ENCODE results near the gene MFAP4.
"Not testable (repeated sequence)": the region's sequence is repeated elsewhere in the genome, so short reads cannot be mapped to it uniquely, and the experiment has no call there.

Gene MFAP4

DNA sequence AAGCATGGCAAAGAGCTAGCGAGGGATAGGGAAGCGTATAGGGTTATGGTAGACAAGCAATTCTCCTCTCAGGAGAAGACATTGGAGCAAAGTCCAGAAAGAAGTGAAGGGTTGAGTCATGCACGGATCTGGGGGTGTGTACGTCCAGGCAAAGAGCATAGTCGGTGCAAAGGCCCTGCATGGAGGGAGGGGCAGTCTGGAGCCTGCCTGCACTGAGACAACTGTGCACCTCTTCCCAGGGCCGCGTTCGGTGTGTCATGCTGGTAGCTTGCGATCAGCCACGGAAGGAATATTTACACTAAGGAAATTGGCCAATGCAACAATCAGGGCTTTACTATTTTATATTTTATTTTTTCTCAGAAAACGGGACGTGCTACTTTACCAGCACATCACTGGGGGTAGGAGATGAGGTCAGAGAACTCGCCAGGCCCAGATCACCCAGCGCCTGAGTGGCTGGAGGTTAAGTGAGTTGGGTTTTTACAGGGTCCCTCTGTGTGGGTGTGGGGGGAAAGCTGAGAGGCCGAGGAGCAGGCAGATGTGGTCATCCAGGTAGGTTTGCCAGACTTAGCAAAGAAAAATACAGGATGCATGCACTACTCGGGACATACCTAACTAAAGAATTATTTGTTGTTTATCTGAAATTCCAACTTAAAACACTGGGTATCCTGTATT lies 17.7 kb downstream of the MFAP4 start:
- no peak for DNase-seq

DNA sequence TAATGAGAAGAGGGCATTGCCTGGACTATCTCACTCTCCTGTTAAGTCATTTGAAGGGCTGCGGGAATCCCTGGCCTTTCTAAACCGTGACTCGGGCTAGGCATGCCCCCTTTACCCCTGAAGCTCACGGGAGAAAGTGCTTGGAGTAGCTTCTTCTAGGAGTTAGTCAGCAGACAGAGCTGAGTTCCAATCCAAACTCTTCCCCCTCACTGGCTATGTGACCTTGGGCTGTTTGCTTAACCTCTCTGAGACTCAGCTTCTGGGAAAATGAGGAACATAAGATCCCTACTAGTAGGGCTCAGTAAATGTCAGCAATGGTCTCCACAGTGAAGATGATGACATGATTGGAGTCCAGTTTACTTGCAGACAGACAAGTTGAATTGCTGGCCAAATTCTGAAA lies 18.8 kb downstream of the MFAP4 start:
- DNase-seq: no peak

DNA sequence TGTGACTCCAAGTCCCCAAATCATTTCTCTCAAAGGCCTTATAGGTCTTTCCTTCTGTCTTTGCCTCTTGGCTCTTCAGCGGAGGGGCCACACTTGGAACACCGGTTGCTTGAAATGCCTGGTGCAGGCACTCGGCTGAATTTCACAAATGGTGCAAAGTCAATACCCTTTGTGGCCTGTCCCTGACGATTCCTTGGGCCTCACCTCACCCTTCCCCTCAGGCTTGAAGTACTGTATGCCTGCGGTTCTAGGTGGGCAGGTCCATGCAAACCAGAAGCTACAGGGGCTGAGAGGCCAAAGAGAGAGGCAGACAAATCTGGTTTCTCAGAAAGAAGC lies 20.4 kb downstream of the MFAP4 start:
- DNase-seq: no peak

DNA sequence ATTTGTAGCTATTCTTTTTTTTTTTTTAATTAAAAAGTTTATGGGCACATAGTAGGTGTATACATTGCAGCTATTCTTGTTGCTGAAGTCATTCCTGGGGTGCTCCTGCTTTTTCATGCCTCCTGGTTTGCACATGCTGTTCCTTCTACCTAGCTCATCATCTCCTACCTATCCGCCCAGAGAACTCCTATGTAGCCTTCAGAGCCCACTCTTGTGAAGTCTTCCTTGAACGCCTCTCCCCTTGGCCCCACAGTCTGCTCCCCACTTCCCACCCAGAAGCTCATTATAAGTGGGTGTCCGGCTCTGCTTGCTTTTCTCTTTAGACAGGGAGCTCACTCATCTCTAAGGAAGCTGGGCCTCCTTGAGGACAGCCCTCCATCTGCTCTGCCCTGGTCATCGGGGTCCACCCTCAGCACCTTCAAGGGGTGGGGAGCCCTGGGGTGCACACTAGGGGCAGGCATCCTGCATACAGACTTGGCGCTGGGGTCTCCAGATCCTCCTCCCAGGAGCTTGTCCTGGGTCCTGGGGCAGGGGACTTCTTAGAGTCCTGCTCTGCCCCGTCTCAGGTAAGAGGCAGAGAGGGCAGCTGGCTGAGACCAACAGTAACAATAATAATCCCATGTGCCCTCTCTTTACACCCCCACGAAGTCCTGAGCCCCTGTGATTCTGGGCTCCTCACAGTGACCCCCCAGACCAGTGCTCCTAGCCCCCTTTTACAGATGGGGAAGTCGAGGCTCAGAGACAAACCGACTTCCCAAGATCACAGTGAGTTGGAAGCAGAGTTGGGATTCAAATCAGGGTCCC lies 21.0 kb downstream of the MFAP4 start:
- DNase-seq: no peak

DNA sequence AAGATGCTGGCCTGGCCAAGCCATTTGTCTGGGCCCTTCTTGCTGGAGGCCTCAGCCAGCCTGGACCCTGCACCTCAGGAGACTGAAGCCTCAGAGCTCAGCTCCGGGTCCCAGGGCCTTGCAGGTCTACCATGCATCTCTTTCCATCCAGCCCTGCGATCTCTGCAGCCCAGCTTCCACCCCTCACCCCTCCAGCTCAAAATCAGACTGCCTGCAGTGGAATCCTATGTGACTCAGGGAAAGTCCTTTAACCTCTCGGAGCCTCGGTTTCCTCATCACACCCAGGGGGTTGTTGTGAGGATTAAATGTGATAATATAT lies 21.5 kb downstream of the MFAP4 start:
- no peak for DNase-seq

DNA sequence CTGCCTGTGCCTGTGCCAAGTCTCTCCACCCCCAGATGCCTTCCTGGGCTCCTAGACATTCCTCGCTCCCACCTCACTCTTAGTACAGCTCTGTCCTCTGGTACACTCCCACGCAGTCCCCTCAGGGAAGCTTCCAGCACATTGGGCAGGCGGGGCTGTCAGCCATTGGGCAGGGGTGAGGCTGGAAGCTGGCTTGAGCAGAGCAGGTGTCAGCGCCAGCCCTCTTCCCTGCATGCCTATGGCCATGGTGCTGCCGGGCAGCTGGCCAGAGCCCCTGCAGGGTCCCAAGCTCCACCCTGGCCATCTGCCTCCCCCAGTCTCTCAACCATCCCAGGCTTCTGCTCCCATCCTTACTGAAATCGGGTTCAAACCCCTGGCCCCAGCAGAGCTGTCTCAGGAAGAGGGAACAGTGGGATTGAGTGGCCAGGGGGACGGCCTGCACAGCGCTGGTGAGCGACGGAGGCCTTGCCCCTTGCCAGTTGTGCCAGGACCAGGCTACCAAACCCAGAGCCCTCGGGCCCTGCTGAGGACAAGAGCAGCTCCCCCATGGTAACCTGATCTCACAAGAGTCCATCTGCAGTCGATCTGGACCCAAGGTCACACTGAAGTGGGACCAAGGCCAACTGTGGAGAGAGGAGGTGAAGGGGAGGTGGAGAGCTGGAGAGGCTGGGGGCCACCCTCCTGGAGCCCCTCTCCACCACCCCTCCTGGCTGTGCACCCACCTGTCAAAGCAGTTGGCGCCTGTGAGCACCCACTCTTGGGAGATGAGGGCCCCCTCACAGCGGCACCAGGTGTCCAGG lies 22.1 kb downstream of the MFAP4 start:
- DNase-seq: no peak

DNA sequence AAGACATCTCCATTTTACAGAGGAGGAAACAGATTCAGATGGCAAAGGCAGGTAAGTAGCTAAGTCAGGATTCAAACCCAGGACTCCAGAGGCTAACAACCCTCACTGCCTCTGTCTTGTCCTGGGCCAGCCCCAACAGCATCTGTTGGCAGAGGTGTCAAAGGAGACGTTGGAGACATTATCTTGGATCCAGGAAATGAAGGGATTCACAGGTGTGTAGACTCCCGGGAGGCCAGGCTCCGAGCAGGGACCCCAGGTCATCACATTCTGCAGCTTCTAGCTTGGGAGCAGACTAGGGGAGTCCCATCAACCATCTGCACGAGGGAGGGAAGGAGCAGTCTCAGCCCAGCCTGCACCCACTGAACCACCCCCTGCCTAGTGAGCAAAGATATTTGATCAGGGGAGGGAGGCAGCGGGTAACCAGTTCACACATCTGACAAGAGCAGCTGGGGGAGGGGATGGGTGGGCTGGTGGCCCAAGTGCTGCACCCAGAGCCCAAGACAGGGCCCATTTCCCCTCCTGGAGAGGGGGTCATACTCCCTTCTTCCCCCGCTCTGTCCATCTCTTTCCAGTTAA lies 23.4 kb downstream of the MFAP4 start:
- DNase-seq: no peak

DNA sequence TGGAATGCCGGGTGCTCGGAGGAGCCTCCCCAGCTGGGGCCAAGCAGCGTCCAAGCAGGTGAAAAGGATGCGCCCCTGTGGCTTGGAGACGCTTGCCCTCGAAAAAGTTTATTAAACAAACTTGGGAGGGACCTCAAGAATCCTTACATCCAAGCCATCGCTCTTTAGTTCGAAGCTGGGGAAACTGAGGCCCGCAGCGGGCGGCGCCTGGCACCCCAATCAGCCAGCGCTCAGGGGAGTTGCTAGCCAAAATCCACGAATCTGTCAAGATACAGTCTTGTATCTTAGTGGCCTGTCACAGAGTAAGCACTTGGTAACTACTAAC lies 23.9 kb downstream of the MFAP4 start:
- no peak for DNase-seq

DNA sequence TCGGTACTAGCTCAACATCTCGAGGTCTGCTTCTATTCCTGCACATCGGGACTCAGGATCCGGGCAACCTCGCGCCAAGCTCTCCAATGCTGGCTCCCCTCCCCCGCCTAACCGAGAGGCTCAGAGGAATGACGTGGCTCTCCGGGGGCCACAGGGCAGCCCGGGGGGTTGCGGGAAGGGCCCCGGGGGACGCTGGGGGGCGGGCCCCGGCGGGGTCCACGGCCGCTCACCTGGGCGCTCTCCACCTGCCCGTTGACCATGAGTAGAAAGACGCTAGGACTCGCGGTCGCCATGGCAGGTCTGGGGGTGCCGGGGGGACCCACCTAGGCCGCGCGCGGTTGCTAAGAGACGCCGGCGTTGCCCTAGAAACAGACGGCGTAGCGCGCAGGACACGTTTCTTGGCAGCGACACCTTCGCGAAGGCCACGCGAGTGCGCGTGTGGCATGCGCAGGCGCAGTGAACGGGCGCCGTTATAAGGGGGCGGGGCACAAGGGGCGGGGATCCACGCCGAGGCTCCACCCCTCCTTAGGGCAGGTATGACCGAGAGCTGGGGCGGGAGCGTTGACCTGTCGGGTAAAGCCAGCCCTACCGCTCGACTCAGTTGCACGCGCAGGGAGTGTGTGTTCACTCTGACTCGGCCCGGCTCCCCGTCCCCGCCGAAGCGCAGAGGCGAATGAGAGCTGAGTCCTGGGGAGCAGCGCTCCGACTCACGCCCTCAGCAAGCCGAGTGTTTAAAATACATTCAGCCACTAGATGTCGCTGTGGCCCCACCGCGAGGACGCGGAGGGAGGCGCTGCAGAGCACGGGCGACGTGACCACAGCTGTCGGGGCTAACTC lies 24.5 kb downstream of the MFAP4 start, which contains the start of gene B9D1:
TSS of gene B9D1 (minus strand) at position 447 of the 837 bp plus-strand sequence. CDS start at position 293, 154 bp downstream.
- peak; percentile 56 for DNase-seq

DNA sequence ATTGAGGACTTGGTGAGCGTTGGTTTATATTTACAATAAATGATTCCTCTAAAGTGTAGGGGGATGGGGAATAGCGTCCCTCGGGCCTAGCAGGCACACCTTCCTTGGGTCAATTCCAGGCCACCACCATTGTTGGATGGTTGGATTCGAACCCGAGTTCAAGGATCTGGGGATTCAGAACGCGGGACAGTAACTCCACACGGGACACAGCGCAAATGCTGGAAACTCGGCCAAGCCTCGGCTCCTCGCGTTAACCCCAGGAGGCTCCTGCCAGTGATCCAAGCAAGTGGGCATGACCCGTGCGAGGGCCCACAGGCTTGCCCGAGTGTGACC lies 25.1 kb downstream of the MFAP4 start:
- no peak for DNase-seq

DNA sequence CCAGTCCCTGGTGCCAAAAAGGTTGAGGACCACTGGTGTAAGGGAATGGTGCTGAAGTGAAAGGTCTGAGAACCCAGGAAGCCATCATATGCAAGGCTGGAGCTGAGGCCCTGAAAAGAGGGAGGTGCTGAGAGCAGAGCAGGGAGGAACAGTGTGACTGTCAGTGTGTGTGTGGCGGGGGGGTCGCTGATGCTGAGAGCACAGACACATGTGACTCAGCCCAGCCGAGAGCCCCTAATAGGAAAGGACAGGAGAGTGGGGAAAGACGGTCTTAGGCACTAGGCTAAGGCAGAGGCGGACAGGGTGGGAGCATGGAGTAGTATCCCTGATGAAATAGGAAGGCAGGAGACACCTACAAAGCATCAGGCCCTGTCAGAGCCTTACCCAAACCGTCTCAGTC lies 25.7 kb downstream of the MFAP4 start:
- DNase-seq: no peak

DNA sequence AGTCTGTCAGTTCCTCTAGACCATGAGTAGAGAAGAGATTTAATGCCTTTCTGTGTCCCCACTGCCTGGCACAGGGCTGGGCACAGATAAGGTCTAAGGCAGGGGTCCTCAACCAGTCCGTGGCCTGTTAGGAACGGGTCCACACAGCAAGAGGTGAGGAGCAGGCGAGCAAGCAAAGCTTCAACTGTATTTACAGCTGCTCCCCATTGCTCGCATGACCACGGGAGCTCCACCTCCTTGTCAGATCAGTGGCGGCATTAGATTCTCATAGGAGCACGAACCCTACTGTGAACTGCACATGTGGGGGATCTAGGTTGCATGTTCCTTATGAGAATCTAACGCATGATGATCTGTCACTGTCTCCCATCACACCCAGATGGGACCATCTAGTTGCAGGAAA lies 26.2 kb downstream of the MFAP4 start:
- DNase-seq: no peak

DNA sequence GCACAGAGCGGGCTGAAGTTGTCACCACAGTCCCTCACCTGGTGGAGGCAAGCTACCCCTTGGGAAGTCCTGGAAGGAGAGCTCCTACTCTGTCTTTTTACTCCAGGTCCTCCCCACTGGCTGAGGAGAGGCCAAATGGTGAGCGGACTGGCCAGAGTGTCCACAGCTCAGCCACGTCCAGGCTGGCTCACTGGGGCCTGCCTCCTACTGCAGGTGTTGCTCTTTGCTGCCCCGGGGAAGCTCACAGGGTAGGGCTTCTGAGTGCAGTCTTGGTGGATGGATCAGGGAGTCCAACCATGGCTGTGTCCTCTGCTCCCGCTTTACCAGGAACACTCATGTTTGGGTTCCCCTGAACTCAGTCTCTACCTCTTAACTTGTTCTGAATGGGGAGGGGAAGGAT lies 27.1 kb downstream of the MFAP4 start:
- DNase-seq: no peak

DNA sequence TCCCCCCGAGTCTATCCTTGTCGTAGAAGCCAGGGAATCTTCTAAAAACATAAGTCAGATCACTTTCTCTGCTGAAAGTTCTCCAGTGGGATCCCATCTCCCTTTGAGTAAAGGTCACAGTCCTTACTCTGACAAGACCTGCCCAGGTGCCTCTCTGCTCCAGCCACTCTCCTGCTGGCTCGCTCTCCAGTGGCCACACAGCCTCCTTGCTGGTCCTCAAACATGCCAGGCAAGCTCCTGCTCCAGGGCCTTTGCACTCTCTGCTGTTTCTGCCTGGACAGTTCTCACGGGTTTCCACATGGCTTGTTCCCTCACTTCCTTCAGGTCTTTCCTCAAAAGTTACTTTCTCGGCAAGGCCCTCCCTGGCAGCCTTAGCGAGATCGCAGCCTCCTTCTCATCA lies 27.8 kb downstream of the MFAP4 start:
- no peak for DNase-seq

DNA sequence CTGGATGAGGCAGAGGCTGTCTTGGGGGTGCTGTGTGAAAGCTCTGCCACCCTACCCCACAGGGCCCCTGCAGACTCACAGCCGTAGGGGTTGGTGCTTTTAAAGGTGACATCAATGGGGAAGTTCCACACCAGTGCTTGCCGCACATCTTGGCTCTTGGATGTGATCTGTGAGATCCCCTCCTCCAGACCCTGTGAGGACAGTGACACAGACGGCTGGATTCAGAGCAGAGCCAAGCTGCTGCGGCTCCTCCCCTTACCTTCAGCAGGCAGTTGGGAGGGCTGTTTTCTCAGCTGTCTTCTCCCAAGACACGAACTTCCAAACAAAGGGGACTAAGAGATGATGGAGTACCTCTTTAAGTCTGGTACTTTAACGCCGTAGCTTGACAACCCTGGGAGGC lies 29.2 kb downstream of the MFAP4 start:
- DNase-seq: no peak

DNA sequence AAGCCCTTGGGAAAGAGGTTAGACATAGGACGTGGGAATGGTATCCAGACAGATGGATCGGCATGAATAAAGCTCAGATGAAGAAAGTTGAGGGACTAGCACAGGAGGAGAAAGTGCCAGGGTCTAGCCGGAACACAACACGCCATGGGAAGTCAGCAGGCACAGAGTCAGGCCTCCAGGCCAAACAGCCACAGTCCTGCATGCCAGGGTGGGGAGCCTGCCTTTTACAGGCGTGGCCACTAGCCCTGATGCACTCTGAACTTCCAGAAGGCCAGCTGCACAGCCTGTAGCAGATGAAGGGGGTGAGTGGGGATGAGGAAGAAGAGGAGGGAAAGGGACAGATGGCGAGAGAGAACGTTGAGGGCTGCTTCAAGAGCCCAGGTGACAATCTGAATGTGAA lies 29.6 kb downstream of the MFAP4 start:
- no peak for DNase-seq

DNA sequence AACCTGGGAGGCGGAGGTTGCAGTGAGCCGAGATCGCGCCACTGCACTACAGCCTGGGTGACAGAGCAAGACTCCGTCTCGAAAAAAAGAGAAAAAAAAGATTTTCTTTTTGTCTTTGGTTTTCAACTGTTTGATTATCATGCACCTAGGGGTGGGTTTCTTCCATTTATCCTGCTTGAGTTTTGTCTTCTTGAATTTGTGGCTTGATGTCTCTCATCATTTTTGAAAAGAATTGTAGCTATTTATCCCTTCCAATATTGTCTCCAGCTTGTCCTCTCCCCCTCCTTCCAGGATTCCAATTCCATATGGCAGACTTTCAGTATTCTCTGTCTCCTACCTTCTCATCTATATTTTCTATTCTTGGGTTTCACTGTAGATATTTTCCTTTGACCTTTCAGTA lies 32.2 kb downstream of the MFAP4 start:
- no peak for DNase-seq

DNA sequence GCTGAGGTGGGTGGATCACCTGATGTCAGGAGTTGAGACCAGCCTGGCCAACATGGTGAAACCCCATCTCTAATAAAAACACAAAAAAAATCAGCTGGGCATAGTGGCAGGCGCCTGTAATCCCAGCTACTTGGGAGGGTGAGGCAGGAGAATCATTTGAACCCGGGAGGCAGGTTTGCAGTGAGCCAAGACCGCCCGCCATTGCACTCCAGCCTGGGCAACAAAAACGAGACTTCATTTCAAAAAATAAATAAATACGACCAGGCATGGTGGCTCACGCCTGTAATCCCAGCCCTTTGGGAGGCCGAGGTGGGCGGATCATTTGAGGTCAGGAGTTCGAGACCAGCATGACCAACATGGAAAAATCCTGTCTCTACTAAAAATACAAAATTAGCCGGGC lies 33.6 kb downstream of the MFAP4 start:
- not testable (repeated sequence) for DNase-seq

DNA sequence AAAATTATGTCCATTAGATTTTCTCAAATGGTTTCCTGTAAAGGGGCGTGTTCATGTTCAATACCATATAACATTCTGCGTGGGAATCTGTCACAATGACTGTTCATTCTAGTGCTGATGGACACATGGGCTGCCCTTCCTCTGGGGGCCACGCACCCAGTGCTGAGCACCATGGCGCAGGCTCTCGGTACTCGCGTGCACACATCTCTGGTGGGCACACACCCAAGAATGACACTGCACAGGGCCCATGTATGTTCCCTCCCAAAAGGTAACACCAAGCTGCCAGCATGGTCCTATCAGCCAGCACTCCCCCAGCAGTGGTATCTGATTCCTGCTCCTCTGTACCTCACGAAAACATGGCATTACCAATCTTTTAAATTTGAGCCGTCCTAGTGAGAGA lies 38.2 kb downstream of the MFAP4 start:
- DNase-seq: no peak

DNA sequence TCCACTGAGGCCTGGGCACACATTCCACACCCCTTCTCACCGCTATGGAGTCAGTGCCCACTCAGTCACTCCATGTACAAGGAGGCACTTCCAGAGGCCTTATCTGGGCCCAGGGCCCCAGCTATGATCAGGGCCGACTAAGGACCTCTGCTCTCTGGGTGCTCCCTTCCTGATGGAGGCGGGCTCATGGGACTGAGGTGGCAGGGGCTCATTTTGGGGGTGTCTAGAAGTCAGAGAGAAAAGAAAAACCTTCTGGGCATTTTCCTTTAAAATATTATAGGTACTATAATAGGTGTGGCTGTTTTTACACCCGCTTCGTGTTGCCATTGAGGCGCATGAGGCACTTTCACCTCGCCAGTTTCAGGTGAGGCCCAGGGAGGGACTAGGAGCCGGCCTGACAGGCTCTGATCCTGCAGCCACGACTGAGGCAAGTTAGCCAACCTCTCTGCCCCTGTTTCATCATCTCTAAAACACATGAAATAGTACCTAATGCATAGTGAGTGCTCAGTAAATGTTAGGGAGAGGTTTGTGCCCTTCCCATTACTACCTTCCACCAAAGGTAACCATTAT lies 38.8 kb downstream of the MFAP4 start:
- DNase-seq: no peak

DNA sequence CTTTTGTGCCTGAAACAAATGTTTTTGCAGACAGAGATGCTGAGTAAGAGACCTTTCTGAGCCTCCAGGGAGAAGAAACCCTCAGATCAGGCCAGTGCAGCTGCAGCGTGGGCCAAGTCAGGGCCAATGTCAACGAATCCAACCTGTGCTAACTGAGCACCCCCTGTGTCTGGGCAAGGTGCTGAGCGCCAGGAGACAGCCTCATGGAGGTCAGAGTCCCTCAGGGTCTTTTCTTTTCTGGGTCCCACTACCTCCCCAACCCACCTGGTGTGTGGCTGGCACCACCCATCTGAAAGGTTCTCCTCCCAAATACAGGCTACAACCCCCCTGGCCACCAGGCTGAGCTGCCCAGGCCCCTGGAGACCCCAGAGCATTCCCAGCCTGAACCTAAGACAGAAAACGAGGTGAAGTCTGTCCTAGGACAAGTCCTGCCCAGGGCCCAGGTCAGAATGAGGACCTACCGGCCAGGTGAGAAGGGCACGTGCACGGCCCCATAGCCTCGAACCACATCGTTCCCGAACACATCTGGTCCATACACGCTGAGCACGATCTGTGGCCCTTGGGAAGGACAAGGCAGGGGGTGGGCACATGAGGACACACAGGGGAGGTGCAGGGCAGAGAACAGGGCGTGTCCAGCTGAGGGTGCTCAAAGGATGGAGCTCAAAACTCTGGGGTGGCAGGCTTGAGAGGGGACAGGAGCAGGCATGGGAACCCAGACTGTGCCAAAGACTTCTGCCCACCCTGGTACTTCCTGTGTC lies 39.5 kb downstream of the MFAP4 start:
- DNase-seq: no peak

All from KG1 (cell line).